Parathyroid adenoma (tissue), 2 donors: Measurements from ENCODE around the gene TXNRD2.

ENCODE experiments used
- H2AFZ ChIP-seq: fragments of 300-600 bp; sonication (generic); one replicate; pipeline ENCODE4 v1.7.0; 2017; ENCODE audit warnings: antibody characterized with exemption, mild to moderate bottlenecking
- H3K27ac ChIP-seq: fragments of 300-600 bp; sonication (generic); one replicate; pipeline ENCODE4 v1.7.0; 2017
- H3K27me3 ChIP-seq: fragments of 300-600 bp; sonication (generic); one replicate; pipeline ENCODE4 v1.7.0; 2017; ENCODE audit warnings: low read length; ENCODE audit not compliant: control insufficient read depth, insufficient read depth
- H3K36me3 ChIP-seq: fragments of 300-600 bp; sonication (generic); one replicate; pipeline ENCODE4 v1.7.0; 2017; ENCODE audit warnings: low read length; ENCODE audit not compliant: control insufficient read depth, insufficient read depth
- H3K4me1 ChIP-seq: fragments of 300-600 bp; sonication (generic); one replicate; pipeline ENCODE4 v1.7.0; 2017; ENCODE audit warnings: control low read depth
- H3K4me2 ChIP-seq: fragments of 300-600 bp; sonication (generic); one replicate; pipeline ENCODE4 v1.7.0; 2017; ENCODE audit warnings: low read length
- H3K4me3 ChIP-seq: fragments of 300-600 bp; sonication (generic); one replicate; pipeline ENCODE4 v1.7.0; 2017; ENCODE audit warnings: low read depth, low read length
- H3K79me2 ChIP-seq: fragments of 300-600 bp; sonication (generic); one replicate; pipeline ENCODE4 v1.7.0; 2017; ENCODE audit warnings: control low read depth
- H3K9ac ChIP-seq: fragments of 300-600 bp; sonication (generic); one replicate; pipeline ENCODE4 v1.7.0; 2017; ENCODE audit warnings: mild to moderate bottlenecking
- H3K9me3 ChIP-seq: fragments of 300-600 bp; sonication (generic); one replicate; pipeline ENCODE4 v1.7.0; 2017; ENCODE audit warnings: low read length; ENCODE audit not compliant: control insufficient read depth
- CTCF ChIP-seq: fragments of 300-600 bp; sonication (generic); IDR thresholded peaks from one replicate; pipeline ENCODE4 v1.7.0; 2017; ENCODE audit warnings: antibody characterized with exemption, mild to moderate bottlenecking
- donor health status: primary hyperparathyroidism.

Gene TXNRD2

GRCh38 chr22:19948057-19948760 lies 6.6 kb upstream of the TXNRD2 start:
- Histone ChIP-seq H2AFZ (no peak overlapping the region), H3K79me2 (no peaks in the 10 kb centered on the region), H3K36me3 (no peaks in the 10 kb centered on the region), H3K27ac (no peak overlapping the region), H3K4me3 (no peak overlapping the region), H3K9ac (no peak overlapping the region), H3K4me1 (no peaks in the 10 kb centered on the region), H3K4me2 (no peak overlapping the region), H3K27me3 (no peaks in the 10 kb centered on the region), H3K9me3 (no peaks in the 10 kb centered on the region)
- TF ChIP-seq CTCF, result no peak

- H3K4me1 ChIP-seq, result peaks cover 7% of the 10 kb centered on the region
- H3K4me2 ChIP-seq, result peak overlapping the region; percentile 87
- TF ChIP-seq CTCF, result no peak
- H3K9ac ChIP-seq, result no peak overlapping the region
- H3K27me3 ChIP-seq, result no peaks in the 10 kb centered on the region
- peak overlapping the region; percentile 71 for H3K27ac ChIP-seq
- H3K79me2 ChIP-seq, result no peaks in the 10 kb centered on the region
- peak overlapping the region; percentile 72 for H3K4me3 ChIP-seq
- no peaks in the 10 kb centered on the region for H3K9me3 ChIP-seq
- no peaks in the 10 kb centered on the region for H3K36me3 ChIP-seq
- H2AFZ ChIP-seq, result no peak overlapping the region
Measured at GRCh38 chr22:19943082-19944026, 1.7 kb upstream of the TXNRD2 start.

GRCh38 chr22:19942157-19943081 lies 801 bp upstream of the TXNRD2 start:
- H3K4me2 ChIP-seq, result peak overlapping the region; percentile 87
- H3K4me3 ChIP-seq, result peak overlapping the region; percentile 72
- H3K9ac ChIP-seq, result peak overlapping the region; percentile 37
- no peaks in the 10 kb centered on the region for H3K9me3 ChIP-seq
- TF ChIP-seq CTCF, result no peak
- peaks cover 7% of the 10 kb centered on the region for H3K4me1 ChIP-seq
- H3K27ac ChIP-seq, result peak overlapping the region; percentile 71
- peak overlapping the region; percentile 86 for H2AFZ ChIP-seq
- no peaks in the 10 kb centered on the region for H3K27me3 ChIP-seq
- H3K79me2 ChIP-seq, result no peaks in the 10 kb centered on the region
- no peaks in the 10 kb centered on the region for H3K36me3 ChIP-seq

- Histone ChIP-seq H3K4me1 (peaks cover 7% of the 10 kb centered on the region), H3K9me3 (no peaks in the 10 kb centered on the region), H3K36me3 (no peaks in the 10 kb centered on the region), H3K4me3 (peak overlapping the region; percentile 72), H3K4me2 (peak overlapping the region; percentile 87), H2AFZ (peak overlapping the region; percentile 86), H3K27ac (no peak overlapping the region), H3K79me2 (no peaks in the 10 kb centered on the region), H3K9ac (peak overlapping the region; percentile 37), H3K27me3 (no peaks in the 10 kb centered on the region)
- no peak for TF ChIP-seq CTCF
Measured at GRCh38 chr22:19940536-19941364, 868 bp downstream of the TXNRD2 start.
